DND-41 (cell line): Measurements from ENCODE around the gene FGF1.

Experiments used
- ATAC-seq: fragments of 200-7000 bp; cut with Tn5 transposase; 3 replicates; pipeline ENCODE4 v1.9.1; 2021; ENCODE audit warnings: low read depth; ENCODE audit not compliant: insufficient read depth
- DNase-seq: peaks from one replicate; pipeline ENCODE4 v3.0.0-alpha.2; 2020
- H2AFZ ChIP-seq: 2 replicates; pipeline ENCODE4 v1.6.0; 2012; ENCODE audit warnings: low read depth, low read length
- H3K27ac ChIP-seq: 2 replicates; pipeline ENCODE4 v1.5.1; 2012; ENCODE audit warnings: low read length, inconsistent platforms
- H3K27me3 ChIP-seq: fragments of 200-600 bp; sonication (generic); 2 replicates; pipeline ENCODE4 v1.6.0; 2012; ENCODE audit warnings: low read length, mild to moderate bottlenecking, inconsistent platforms; ENCODE audit not compliant: insufficient read depth, poor library complexity
- H3K36me3 ChIP-seq: 2 replicates; pipeline ENCODE4 v1.5.1; 2012; ENCODE audit warnings: low read length, inconsistent platforms; ENCODE audit not compliant: insufficient read depth
- H3K4me1 ChIP-seq: 2 replicates; pipeline ENCODE4 v1.5.1; 2012; ENCODE audit warnings: mild to moderate bottlenecking, low read length; ENCODE audit not compliant: insufficient read depth
- H3K4me2 ChIP-seq: 2 replicates; pipeline ENCODE4 v1.6.0; 2012; ENCODE audit warnings: mild to moderate bottlenecking, moderate library complexity, low read length, inconsistent platforms; ENCODE audit not compliant: insufficient read depth
- H3K4me3 ChIP-seq, 2 experiments: fragments of 200-600 bp in 1 of 2; shearing (Covaris generic) in 1 of 2; 2 replicates each; pipeline ENCODE4 v1.5.1; 2012 to 2016; ENCODE audit warnings: inconsistent platforms in 2 of 2, low read length in 2 of 2, mild to moderate bottlenecking in 2 of 2, low read depth in 1 of 2, moderate library complexity in 1 of 2
- H3K79me2 ChIP-seq: 2 replicates; pipeline ENCODE4 v1.6.0; 2012; ENCODE audit warnings: low read length, inconsistent platforms; ENCODE audit not compliant: insufficient read depth
- H3K9ac ChIP-seq: 2 replicates; pipeline ENCODE4 v1.6.0; 2012; ENCODE audit warnings: low read depth, mild to moderate bottlenecking, inconsistent platforms, low read length, moderate library complexity
- H3K9me3 ChIP-seq: 2 replicates; pipeline ENCODE4 v1.5.1; 2012; ENCODE audit warnings: low read length, moderate library complexity, mild to moderate bottlenecking, inconsistent platforms; ENCODE audit not compliant: insufficient read depth, severe bottlenecking
- H4K20me1 ChIP-seq: 2 replicates; pipeline ENCODE4 v1.6.0; 2012; ENCODE audit warnings: low read length; ENCODE audit not compliant: insufficient read depth
- EZH2 ChIP-seq: IDR thresholded peaks from 3 replicates; pipeline ENCODE4 v1.6.1; 2012; ENCODE audit warnings: borderline replicate concordance, low read depth, mild to moderate bottlenecking, moderate library complexity, low read length, inconsistent platforms; ENCODE audit not compliant: severe bottlenecking
- TF ChIP-seq, protein P1 (sequence below): IDR thresholded peaks from 2 replicates; pipeline ENCODE4 v1.5.1; 2012; ENCODE audit warnings: borderline replicate concordance, low read length, moderate library complexity, mild to moderate bottlenecking; ENCODE audit not compliant: poor library complexity, severe bottlenecking; ENCODE audit errors: extremely low read depth

The FGF1 gene

DNA sequence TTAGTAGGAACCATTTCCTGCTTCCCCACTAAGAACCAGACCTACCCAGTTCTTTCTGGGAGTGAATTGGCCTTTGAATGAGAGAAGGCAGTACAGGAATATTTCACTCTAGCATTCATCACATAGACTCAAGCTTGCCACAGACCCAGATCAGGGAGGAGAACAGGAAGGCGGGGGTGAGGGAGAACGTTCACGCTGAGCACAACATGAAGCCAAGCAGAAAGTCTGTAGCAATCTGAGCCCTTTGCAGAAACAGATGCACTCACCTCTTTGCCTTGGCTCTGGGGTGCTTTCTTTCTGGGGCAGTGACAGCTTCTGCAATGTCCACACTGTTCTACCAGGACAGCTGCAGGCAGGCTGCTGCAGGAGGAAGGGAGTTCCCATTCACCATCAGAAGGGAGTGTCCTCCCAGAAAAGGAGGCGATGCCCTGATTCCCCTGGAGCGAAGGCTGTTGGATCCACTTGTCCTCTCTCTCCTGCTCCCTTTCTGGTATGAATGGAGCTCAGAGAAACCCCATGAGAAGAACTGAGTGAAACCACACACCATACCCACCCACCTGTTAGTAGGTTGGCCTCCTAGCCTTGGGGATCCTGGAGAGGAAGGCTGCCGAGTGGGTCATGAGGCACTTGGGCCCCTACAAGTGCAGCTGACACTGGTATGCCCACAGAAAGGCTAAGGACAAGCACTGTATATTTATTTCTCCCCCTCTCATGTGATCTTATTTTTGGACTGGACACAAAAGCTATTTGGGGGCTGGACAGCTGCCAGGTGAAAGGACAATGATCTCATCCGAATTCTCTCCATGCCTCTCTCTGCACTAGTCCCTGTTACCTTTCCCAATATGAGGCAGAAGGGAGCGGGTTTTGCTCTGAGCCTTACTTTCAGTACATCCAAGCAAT, 11.7 kb upstream of the FGF1 start:
- Histone ChIP-seq H3K4me1 (no peaks in the 10 kb centered on the region), H3K4me2 (no peak overlapping the region), H3K36me3 (no peaks in the 10 kb centered on the region), H3K4me3 (no peak overlapping the region), H3K9ac (no peak overlapping the region), H3K9me3 (no peaks in the 10 kb centered on the region), H2AFZ (no peak overlapping the region), H3K27ac (no peak overlapping the region), H3K79me2 (no peaks in the 10 kb centered on the region), H4K20me1 (no peaks in the 10 kb centered on the region), H3K27me3 (no peaks in the 10 kb centered on the region)
- DNase-seq (no peak), ATAC-seq (no peak)
- TF ChIP-seq EZH2, result no peak
- TF ChIP-seq, protein P1, sequence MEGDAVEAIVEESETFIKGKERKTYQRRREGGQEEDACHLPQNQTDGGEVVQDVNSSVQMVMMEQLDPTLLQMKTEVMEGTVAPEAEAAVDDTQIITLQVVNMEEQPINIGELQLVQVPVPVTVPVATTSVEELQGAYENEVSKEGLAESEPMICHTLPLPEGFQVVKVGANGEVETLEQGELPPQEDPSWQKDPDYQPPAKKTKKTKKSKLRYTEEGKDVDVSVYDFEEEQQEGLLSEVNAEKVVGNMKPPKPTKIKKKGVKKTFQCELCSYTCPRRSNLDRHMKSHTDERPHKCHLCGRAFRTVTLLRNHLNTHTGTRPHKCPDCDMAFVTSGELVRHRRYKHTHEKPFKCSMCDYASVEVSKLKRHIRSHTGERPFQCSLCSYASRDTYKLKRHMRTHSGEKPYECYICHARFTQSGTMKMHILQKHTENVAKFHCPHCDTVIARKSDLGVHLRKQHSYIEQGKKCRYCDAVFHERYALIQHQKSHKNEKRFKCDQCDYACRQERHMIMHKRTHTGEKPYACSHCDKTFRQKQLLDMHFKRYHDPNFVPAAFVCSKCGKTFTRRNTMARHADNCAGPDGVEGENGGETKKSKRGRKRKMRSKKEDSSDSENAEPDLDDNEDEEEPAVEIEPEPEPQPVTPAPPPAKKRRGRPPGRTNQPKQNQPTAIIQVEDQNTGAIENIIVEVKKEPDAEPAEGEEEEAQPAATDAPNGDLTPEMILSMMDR, result no peak

- no peaks in the 10 kb centered on the region for H3K9me3 ChIP-seq
- no peaks in the 10 kb centered on the region for H3K79me2 ChIP-seq
- no peaks in the 10 kb centered on the region for H3K4me1 ChIP-seq
- TF ChIP-seq, protein P1, result no peak
- no peak for TF ChIP-seq EZH2
- H3K4me2 ChIP-seq, result no peak overlapping the region
- H3K9ac ChIP-seq, result no peak overlapping the region
- H3K36me3 ChIP-seq, result no peaks in the 10 kb centered on the region
- no peak for ATAC-seq
- H4K20me1 ChIP-seq, result no peaks in the 10 kb centered on the region
- no peaks in the 10 kb centered on the region for H3K27me3 ChIP-seq
- no peak for DNase-seq
- H3K27ac ChIP-seq, result no peak overlapping the region
- H3K4me3 ChIP-seq, result no peak overlapping the region
- H2AFZ ChIP-seq, result no peak overlapping the region
Observed at GRCh38 chr5:142696379-142696778, 10.5 kb upstream of the FGF1 start.

- Histone ChIP-seq H3K4me3 (no peak overlapping the region), H2AFZ (no peak overlapping the region), H3K9ac (no peak overlapping the region), H3K27me3 (no peaks in the 10 kb centered on the region), H3K79me2 (no peaks in the 10 kb centered on the region), H3K9me3 (no peaks in the 10 kb centered on the region), H3K4me1 (no peaks in the 10 kb centered on the region), H3K4me2 (no peak overlapping the region), H3K27ac (no peak overlapping the region), H3K36me3 (no peaks in the 10 kb centered on the region), H4K20me1 (no peaks in the 10 kb centered on the region)
- DNase-seq (no peak), ATAC-seq (no peak)
- TF ChIP-seq, protein P1, result no peak
- no peak for TF ChIP-seq EZH2
Observed at GRCh38 chr5:142694092-142694856, 8.4 kb upstream of the FGF1 start.
